HepG2 (cell line): ENCODE results near the gene PRR5L. TPM values are rescaled to one million over a fixed set of nuclear protein-coding genes. Genes with fewer than 3 reads are reported as not detected.

Experiments used
- ATAC-seq: fragments of 200-7000 bp; cut with Tn5 transposase; 3 replicates; pipeline ENCODE4 v1.9.1; 2020; ENCODE audit warnings: mild to moderate bottlenecking, moderate library complexity
- BruUV-seq: library from RNA; stranded (reverse); fragments of 400-500 nt; replicated peaks from 2 replicates; lab custom pipeline; 2021; lab: Mats Ljungman, UMichigan
- CTCF ChIA-PET: fragments of 300-600 bp; formaldehyde crosslinking; extraction: SDS; loops from one replicate; lab custom pipeline; 2021; ENCODE audit warnings: low total read pairs, inconsistent platforms, low intra/inter-chr PET ratio; lab: Yijun Ruan, JAX
- POLR2A ChIA-PET: fragments of 350-600 bp; sonication (Branson Sonifier 250); formaldehyde crosslinking; loops from one replicate; lab custom pipeline; 2020; ENCODE audit warnings: antibody characterized with exemption, inconsistent platforms; lab: Yijun Ruan, JAX
- DNase-seq: peaks from one replicate; pipeline ENCODE4 v3.0.0-alpha.2; 2015; ENCODE audit warnings: low spot score
- FAIRE-seq: peaks from 3 replicates; lab custom pipeline; 2011; peaks lifted over from hg19 to GRCh38; lab: Jason Lieb, UNC
- H2AFZ ChIP-seq: one replicate; pipeline ENCODE4 v1.6.1; 2011; ENCODE audit warnings: low read length, inconsistent platforms
- H3K27ac ChIP-seq: fragments of 300-600 bp; 3 replicates; pipeline ENCODE4 v1.8.0; 2011; ENCODE audit warnings: mixed run types, mild to moderate bottlenecking, mixed read lengths, low read length, inconsistent platforms; ENCODE audit not compliant: insufficient read depth; ENCODE audit errors: extremely low read length
- H3K27me3 ChIP-seq, 2 experiments: fragments of 200-600 bp in 1 of 2; 2 replicates in 1 of 2; 3 replicates in 1 of 2; pipeline versions ENCODE4 v1.6.0 to v1.8.0; 2011; ENCODE audit warnings: low read length in 2 of 2, mild to moderate bottlenecking in 2 of 2, moderate library complexity in 2 of 2, inconsistent platforms in 1 of 2; ENCODE audit not compliant: insufficient read depth in 2 of 2, control insufficient read depth in 1 of 2
- H3K36me3 ChIP-seq, 2 experiments: fragments of 200-600 bp in 1 of 2; replicated peaks in 1 of 2; 2 replicates in 1 of 2; 3 replicates in 1 of 2; pipeline versions ENCODE4 v1.5.1 to v1.8.0; 2011; ENCODE audit warnings: low read length in 2 of 2, inconsistent platforms in 1 of 2; ENCODE audit not compliant: insufficient read depth in 2 of 2, control insufficient read depth in 1 of 2
- H3K4me1 ChIP-seq: 2 replicates; pipeline ENCODE4 v1.5.1; 2012; ENCODE audit warnings: low read length, inconsistent platforms; ENCODE audit not compliant: insufficient read depth
- H3K4me2 ChIP-seq: 2 replicates; pipeline ENCODE4 v1.6.0; 2011; ENCODE audit warnings: low read depth, low read length, inconsistent platforms
- H3K4me3 ChIP-seq, 3 experiments: fragments of 200-600 bp in 1 of 3; sonication (generic), shearing (Covaris generic) in 1 of 3; replicated peaks in 1 of 3; 2 replicates each; pipeline ENCODE4 v1.5.1; 2011 to 2016; ENCODE audit warnings: low read length in 3 of 3, inconsistent platforms in 2 of 3, low read depth in 2 of 3, mild to moderate bottlenecking in 2 of 3, control low read depth in 1 of 3, mixed read lengths in 1 of 3; ENCODE audit not compliant: insufficient read depth in 1 of 3
- H3K79me2 ChIP-seq: one replicate; pipeline ENCODE4 v1.6.1; 2011; ENCODE audit warnings: low read length, inconsistent platforms; ENCODE audit not compliant: insufficient read depth
- H3K9ac ChIP-seq: 2 replicates; pipeline ENCODE4 v1.6.0; 2011; ENCODE audit warnings: mild to moderate bottlenecking, low read depth, low read length, inconsistent platforms; ENCODE audit not compliant: insufficient read depth
- H3K9me3 ChIP-seq: 2 replicates; pipeline ENCODE4 v1.5.1; 2012; ENCODE audit warnings: mild to moderate bottlenecking, low read length
- H4K20me1 ChIP-seq: 2 replicates; pipeline ENCODE4 v1.6.0; 2011; ENCODE audit warnings: inconsistent platforms, mild to moderate bottlenecking, low read length, moderate library complexity; ENCODE audit not compliant: insufficient read depth
- HNF4A ChIP-seq: sonication (generic); formaldehyde crosslinking; IDR thresholded peaks from 2 replicates; pipeline ENCODE4 v1.4.0; 2020; ENCODE audit warnings: missing genetic modification reagents
- TRIM24 ChIP-seq: sonication (generic); formaldehyde crosslinking; IDR thresholded peaks from 2 replicates; pipeline ENCODE4 v1.8.0; 2022; ENCODE audit warnings: mild to moderate bottlenecking, missing genetic modification reagents
- ZNF335 ChIP-seq: sonication (generic); formaldehyde crosslinking; IDR thresholded peaks from 2 replicates; pipeline ENCODE4 v1.4.0; 2020; ENCODE audit warnings: missing genetic modification reagents
- ZNF580 ChIP-seq: IDR thresholded peaks from 2 replicates; pipeline ENCODE4 v1.6.1; 2016; ENCODE audit warnings: low read depth, borderline replicate concordance
- WGBS: methylation state at CpG from one replicate; pipeline ENCODE4 v1.1.6; 2017; ENCODE audit warnings: low lambda C conversion rate; 5-methylcytosine and 5-hydroxymethylcytosine counted together
- in situ Hi-C: cut with HindIII; loops from 2 replicates; pipeline ENCODE4 v1.10.0; 2017; ENCODE audit warnings: low pct_unique_long_range_greater_than_20kb; ENCODE audit not compliant: extremely low pct_ligation_motif_present
- intact Hi-C: fragments of 100-400 bp; cut with micrococcal nuclease; formaldehyde crosslinking; loops from one replicate; pipeline ENCODE4 v1.10.0; 2022; ENCODE audit not compliant: unreplicated experiment
- polyA plus RNA-seq, 8 experiments: library from polyadenylated mRNA; depleted of rRNA in 3 of 8; stranded (reverse) in 7 of 8; unstranded in 1 of 8; fragments of >200 nt; fragmentation: Illumina TruSeq in 4 of 8; extraction: Trizol in 4 of 8; gene quantifications; 2 replicates each; pipeline versions ENCODE4 v1.2.1 to v1.2.3, GENCODE V29; 2011 to 2016; ENCODE audit warnings: low read depth in 4 of 8, missing spikeins in 1 of 8, mixed read lengths in 1 of 8; ENCODE audit not compliant: insufficient read depth in 1 of 8
- total RNA-seq, 5 experiments: library from RNA; depleted of rRNA; stranded (reverse); fragments of >200 nt; fragmentation: Illumina TruSeq; extraction: Trizol; gene quantifications; 2 replicates each; pipeline ENCODE4 v1.2.3, GENCODE V29; 2016; ENCODE audit warnings: low read depth in 1 of 5

The PRR5L gene
- total and polyA plus RNA-seq, 2 of the 13 experiments (the other 11 are each of a cell fraction or from before 2014, with no cell fraction given) = 0.16 TPM; not detected in 1

GRCh38 chr11:36402568-36403170 lies 106.6 kb downstream of the PRR5L start:
- DNase-seq (no peak), ATAC-seq (no peak), FAIRE-seq (no peak)
- H3K4me1 ChIP-seq = no peaks in the 10 kb centered on the region
- H4K20me1 ChIP-seq = no peaks in the 10 kb centered on the region
- no peak overlapping the region for H3K9ac ChIP-seq
- ChIA-PET CTCF (no interaction called here), POLR2A (no interaction called here)
- no peak overlapping the region for H3K4me3 ChIP-seq
- no peak overlapping the region for H2AFZ ChIP-seq
- no peaks in the 10 kb centered on the region for H3K79me2 ChIP-seq
- H3K4me2 ChIP-seq = no peak overlapping the region
- in situ Hi-C loops = no loop called here
- no peaks in the 10 kb centered on the region for H3K36me3 ChIP-seq
- H3K27ac ChIP-seq = no peak overlapping the region
- no peak for TF ChIP-seq ZNF580 (CRISPR knock-in tag)
- no peak for TF ChIP-seq TRIM24 (CRISPR knock-in tag)
- H3K9me3 ChIP-seq = no peaks in the 10 kb centered on the region
- H3K27me3 ChIP-seq = peaks cover 0 to 4% of the 10 kb centered on the region in 2 experiments; a peak in 1 of 5 replicates
- intact Hi-C loops = no loop called here
- BruUV-seq = no TSS peak
- 29% methylated on average over 1 of the region's 11 CpGs for WGBS

- H3K4me3 ChIP-seq = no peak overlapping the region
- in situ Hi-C loops (no loop called here), intact Hi-C loops (no loop called here)
- BruUV-seq = no TSS peak
- H2AFZ ChIP-seq = no peak overlapping the region
- TF ChIP-seq HNF4A (CRISPR knock-in tag) (0 out of 2 replicates have a peak, but pooled peaks have one; percentile 6), ZNF335 (CRISPR knock-in tag) (no peak)
- H3K9me3 ChIP-seq = no peaks in the 10 kb centered on the region
- CTCF ChIA-PET = no interaction called here
- no peaks in the 10 kb centered on the region for H3K79me2 ChIP-seq
- DNase-seq = no peak
- no peak; the same call in 2 of the 3 replicates for ATAC-seq
- peaks cover 0 to 3% of the 10 kb centered on the region in 2 experiments; a peak in 1 of 5 replicates for H3K27me3 ChIP-seq
- POLR2A ChIA-PET = no interaction called here
- H3K36me3 ChIP-seq = no peaks in the 10 kb centered on the region
- 47% methylated on average over 1 of the region's 1 CpG for WGBS
- H3K4me1 ChIP-seq = no peaks in the 10 kb centered on the region
- H4K20me1 ChIP-seq = no peaks in the 10 kb centered on the region
- H3K27ac ChIP-seq = no peak overlapping the region
- H3K9ac ChIP-seq = no peak overlapping the region
- FAIRE-seq = no peak
- no peak overlapping the region for H3K4me2 ChIP-seq
These were observed 107.6 kb downstream of the PRR5L start for GRCh38 chr11:36403661-36404060.
